GM19452 (cell line): Measurements from ENCODE around the gene PCCA.

Experiments used
- ATAC-seq: cut with Tn5 transposase; IDR thresholded peaks from one replicate; pipeline ENCODE4 v1.9.1; 2021; ENCODE audit not compliant: unreplicated experiment

Gene PCCA

DNA sequence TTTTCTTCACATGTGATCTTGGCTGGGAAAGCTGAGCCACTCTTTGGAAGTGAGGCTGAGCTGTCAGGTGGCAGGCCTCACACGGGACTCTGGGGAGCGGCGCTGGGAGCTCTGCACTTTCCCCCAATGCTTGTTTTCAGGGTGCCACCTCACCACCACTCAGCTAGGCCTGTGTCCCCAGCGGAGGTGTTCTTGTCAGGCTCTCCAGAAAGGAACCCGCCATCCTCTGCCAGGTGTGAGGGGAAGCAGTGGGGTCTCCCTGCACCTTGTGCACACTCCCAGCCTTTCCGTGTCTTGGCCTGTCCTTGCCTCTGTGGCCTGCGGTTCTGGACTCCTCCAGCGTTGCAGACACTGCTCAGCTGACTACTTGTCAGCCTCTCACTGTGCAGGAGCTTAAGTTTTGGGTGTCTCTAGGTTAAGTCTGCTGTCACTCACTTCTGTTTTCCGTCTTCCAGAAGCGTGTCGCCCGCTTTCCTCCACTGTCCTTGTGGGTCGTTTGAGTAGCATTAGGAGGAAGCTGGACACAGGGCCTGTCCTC is 447.8 kb downstream of the PCCA start:
- ATAC-seq: no peak

DNA sequence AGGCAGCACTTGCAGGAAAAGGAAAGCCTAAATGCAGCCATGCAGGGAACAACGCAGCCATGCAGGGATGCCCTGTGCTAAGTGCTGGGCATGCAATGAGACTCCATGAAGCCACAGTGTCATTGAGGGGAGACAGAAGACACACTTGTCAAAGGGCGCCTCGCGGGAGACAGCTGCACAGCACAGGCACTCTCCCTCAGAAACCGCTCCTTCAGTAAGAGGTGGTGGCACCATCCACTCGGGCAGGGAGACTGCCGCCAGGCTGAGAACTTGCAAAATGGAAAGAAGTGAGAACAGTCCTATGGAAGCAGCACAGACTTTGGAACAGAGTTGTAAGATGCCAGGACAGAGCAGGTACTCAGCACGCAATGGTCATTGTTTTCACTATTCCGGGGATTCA is 448.6 kb downstream of the PCCA start:
- no peak for ATAC-seq

DNA sequence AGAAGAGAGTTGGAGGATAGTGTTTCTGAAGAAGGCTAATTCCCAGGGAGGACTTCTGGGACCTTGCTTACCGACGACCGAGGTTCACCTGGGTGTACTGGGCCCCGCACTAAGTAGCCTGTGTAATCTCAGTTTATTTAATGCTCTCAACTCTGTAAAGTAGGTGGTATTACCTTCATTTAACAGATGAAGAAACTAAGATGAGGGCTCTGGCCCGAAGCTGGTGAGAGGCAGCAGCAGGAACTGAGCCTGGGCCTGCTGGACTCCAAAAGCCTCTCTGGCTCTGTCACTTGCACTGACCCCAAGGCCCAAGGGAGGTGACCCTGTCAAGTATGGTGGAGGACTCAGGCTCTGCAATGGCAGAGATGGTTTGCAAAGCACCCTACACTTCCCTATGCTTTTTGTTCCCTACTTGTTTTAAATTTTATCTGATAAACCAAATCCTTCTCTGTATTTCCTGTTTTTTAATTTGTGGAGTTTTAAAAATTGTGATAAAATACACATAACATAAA is 449.1 kb downstream of the PCCA start:
- ATAC-seq: no peak

DNA sequence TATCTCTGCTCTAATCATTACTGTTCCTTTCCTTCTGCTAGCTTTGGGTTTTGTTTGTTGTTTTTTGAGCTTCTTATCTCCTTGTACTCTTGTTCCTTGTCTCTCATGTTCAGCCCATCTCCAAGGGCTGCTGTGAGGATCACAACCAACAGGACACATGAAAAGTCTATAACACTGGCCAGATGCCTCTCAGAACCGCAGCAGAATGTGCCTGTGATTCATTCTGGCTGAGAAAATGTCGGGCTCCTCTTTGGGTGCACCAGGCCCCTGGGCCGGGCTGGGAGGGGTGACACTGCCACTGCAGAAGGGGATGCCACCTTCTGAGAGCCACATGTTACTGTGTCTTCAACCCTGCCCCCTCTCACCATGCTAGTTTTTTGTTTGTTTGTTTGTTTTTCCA is 451.7 kb downstream of the PCCA start:
- no peak for ATAC-seq

DNA sequence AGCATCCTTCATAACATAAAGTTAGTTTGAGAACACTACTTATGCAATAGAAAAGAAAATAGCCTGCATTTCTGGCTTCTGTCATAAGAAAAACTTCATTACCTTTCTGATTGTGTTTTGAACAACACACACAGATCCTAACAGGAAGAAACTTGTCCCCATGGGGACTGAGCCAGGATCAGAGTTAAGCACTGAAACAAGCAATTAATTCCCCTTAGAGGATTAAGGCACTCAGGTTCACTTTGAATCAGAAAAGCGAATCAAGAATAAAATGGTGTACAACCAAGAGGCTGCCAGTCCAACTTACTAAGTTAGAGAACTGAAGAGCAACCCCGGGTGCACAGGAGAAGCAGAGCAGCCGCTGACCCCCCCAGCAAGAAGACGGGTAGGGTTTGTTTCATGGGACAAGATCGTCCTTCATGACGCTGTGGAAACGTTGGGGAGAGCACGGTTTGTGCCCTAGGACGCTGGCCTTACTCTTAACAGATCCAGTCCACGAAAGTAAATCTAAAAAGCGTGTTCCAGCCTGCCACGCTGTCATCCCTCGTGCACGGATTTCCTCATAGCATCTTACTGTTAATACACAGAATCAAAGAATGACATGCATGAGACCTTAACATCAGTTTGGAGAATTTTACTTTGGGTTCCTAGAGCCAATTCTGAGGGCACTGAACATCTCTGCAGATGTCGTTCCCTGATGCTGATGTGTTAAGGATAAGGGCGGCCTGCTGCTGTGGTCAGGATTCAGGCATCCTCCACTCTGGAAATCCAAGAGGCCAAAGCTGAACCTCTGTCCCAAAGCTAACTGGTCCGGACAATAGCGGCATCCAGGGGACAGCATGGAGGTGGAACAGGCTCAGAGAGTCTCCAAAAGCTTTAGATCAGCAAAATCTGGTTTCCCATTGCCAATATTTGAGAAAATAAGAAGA is 453.3 kb downstream of the PCCA start:
- no peak for ATAC-seq

DNA sequence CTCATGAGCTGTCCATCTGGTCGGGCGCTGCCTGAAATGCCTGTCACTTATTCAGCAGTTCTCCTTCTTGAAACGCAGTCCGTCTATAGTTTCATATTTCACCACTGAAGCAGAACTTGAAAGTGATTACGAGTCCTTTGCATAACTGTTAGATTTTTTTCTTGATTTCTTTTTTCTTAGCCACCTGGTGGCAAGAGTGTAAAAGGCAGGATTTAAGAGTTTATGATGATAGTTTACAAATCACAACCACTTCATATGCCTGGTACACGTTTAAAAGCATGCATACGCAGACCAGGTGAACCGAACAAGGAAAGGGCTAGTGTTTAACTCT is 453.9 kb downstream of the PCCA start:
- ATAC-seq: peak; percentile 89

DNA sequence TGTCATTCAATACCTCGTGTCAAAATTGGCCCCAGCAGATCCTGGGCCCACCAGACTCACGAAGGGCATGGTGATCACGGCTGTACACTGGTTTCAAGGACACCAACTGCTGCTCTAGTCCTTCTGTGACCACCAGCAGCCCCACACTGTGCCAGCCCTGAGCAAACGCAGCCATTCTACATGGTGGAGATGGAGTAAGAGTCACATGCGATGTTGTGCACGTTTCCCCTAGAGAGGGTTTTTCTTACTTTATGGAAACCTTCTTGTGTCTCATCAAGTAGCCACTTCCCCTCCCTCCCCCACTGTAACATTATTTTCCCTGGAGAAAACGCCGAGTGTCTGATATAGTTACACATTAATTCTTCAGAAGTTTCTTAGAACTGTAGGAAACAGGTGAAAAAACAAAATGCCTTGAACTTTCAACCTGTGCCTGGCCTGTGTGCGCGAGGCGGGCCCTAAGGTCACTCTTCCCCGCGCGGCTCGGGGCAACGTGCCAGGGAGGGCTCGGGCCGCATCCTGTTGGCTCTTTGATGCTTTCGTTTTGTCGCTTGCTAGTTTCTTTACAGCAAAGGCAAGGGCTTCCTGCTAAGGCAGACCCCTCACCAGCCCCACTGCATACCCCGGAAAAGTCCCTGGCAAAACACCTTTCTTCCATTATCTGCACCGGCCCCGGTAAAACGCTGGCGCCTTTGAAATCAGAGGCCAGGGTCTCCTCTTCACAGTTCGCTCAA is 455.1 kb downstream of the PCCA start:
- ATAC-seq: no peak

DNA sequence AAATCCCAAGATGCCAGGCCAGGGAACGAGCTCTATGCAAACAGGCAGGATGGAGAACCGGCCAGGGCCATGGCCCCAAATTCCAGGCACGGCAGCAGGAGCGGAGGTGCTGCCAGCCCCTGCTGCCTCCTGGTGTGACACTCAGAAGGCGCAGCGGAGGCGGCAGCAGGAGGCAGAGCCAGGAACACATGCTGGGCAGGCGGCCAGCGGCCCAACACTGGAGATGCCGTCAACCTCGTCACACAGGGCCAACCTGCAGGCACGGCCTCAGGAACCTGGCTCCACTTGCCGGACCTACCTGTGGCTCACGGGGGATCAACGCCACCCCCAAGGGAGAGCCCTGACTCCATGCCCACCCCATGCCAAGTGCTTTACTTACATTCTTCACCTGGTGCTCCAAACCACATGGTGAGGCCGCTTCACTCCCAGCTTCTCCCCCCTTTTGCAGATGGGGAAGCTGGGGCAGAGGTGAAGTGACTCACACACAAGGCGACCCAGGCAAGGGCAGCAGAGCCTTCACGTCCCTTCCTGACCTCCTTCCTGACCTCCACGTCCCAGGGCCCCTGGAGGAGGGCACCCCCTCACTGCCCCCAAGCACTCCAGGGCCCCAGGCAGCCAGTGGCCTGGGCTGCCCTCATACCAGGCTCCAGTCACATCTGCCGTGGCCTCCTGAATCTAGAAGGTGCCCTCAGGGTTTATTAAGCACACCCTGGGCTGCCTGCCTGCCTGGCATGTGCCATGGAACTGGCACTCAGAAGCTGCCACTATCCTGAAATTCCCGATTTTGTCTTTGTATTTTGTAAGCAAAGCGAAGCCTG is 456.2 kb downstream of the PCCA start:
- no peak for ATAC-seq

DNA sequence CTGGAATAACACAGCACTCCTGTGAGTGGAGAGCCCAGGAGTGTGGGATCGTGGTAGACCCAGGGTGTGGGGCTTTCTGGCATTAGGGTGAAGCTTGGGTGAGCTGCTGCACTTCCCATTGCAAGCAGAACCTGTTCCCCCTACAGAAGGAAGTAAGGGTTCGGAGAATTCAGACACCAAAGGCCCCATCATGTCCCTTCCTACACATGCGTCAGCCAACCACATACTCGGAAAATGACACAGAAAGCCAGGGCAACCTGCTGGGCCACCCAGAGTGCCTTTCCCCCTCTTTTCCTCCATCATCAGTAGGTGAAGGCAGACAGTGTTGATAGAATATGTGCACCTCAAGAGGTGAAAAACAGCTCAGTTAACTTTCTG is 456.8 kb downstream of the PCCA start:
- no peak for ATAC-seq

DNA sequence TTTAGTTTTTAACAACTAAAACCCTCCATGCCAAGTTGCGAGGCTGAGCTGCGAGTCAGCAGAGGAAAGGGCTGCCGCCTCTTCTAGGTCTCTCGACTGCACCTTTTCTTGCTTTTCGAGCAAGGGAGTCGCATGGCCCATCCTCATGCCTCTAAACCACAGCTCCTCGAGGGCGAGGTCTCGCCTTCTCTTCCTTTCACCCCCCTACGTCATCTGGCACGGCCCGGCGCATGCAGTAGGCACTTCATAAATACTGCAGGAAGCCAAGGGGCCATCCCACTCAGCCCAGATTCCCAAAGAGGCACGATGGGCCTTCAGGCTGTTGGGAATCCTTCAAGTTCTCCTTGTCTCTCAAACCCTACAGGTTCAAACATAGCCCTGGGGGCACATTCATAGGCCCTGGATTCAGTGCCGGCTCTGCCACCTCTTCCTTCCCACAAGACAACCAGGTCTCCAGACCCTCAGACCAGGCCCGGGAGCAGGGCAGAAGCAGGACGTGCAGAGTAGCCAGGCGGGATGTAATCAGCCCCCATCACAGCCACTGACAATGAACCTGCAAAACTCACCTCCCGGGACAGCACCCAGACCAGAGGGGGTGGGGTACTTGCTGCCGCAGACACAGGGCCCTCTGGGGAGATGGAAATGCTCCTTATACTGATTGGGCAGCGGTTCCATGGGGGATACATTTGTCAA is 458.0 kb downstream of the PCCA start:
- no peak for ATAC-seq

DNA sequence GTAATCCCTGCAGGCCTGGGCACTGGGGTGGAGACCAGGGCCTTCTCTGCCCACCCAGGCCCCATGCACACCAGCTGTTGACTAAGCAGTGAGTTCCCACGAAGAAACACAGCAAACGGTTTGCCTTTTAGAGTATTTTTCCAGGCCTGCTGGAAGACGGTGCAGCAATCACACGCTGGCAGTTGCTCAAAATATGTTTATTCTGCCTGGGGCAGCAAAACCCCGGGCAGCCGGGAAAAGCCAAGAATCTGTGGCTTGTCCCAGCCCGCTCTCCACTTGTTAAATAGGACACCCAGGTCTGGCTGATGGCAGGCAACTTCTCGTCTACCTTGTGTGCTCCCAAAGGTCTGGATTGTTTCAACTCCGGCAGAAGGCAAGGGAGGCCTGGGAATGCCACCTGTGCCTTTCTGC is 458.9 kb downstream of the PCCA start:
- ATAC-seq: no peak

DNA sequence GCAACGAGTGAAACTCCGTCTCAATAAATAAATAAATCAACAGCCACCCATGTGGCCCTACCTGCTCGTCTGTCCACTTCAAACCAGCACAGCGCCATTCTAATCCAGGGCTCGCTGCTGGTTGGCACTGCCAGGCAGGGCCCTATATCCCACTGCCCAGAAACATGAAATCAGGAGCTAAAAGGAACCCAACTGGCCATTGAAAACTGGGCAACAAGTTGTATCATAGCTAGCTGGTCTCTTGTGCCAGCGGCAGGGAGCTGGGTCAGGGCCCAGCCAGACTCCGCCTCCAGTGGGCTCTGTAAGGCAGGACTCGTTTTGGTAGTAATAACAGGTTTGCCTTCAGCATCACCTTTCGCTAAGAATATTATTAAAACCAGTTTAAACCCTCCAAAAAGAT is 460.4 kb downstream of the PCCA start:
- ATAC-seq: no peak

DNA sequence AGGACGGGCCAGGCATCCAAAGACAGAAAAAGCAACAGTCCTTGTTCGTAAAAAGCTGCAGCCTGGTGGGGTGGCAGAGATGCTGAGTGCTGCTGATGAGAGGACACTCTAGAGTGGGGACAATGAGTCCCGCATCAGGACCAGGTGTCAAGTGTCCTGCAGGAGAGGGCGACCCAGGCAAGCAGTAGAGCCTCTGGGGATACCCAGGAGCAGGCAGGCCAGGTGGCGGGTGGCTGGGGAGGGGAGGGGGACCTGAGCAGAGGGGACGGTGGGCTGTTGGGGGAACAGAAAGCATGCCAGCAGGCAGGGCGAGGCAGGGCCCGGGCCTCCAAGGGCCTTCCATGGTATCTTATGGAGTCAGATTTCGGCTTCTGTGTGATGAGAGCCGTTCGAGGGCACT is 463.9 kb downstream of the PCCA start:
- ATAC-seq: no peak

DNA sequence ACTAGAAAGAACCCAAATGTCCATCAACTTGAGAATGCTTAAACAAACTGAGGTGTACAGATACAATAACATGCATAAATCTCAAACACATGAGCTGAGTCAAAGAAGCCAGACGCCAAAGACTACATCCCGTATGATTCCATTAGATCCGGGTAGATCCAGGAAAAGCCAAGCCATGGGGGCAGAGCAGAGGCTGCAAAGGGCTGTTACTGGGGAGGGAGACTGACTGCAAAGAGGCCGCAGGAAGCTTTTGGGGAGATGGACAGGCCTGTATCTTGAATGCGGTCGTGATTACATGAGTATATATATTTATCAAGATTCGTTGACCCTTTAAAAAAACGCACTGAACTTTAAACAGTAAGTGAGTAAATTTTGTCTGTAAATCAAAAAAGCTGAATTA is 471.0 kb downstream of the PCCA start:
- no peak for ATAC-seq

DNA sequence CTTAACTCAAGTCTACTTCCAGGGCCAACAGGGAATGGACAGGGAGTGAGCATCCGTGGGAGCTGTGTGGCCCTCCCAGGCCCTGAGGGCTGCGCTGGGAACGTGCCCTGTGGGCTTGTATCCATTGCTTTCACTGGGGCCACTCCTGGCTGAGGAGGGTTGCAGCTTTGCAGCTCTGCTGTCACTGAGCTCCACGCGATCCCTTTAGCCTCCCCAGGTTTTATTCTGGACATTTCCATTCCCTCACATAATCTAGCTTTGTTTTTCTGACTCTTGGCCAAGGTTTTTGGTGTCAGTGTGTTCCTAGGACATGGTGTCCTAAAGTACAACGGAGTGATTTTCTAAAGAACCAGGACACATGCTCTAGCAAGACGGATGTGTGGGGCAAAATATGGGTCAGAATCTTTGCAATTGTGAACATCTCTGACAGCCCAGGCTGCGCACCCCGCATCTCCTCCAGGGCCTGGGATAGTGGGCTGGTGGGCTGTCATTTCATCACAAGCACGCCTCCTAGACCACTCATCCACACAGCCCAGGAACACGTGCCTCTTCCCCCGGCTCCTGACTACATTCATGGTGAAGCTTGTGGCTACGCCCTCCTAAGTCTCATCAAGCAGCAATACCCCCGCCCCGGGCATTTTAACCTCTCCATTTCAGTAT is 471.7 kb downstream of the PCCA start:
- ATAC-seq: no peak

DNA sequence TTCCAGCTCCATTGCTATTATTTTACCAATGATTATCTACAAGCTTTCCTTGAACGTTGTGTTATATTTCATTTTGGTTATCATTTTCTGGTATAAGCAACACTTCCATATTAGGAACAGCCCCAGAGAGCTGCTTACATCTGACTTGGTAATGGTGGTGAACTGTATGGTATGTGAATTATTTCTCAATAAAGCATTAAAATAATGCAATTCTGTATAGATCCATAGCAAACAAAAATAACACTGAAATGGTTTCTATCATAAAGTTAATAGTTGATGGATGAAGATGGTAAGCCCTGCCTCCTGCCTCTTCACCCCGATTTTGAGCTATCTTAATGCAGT is 472.2 kb downstream of the PCCA start:
- no peak for ATAC-seq

DNA sequence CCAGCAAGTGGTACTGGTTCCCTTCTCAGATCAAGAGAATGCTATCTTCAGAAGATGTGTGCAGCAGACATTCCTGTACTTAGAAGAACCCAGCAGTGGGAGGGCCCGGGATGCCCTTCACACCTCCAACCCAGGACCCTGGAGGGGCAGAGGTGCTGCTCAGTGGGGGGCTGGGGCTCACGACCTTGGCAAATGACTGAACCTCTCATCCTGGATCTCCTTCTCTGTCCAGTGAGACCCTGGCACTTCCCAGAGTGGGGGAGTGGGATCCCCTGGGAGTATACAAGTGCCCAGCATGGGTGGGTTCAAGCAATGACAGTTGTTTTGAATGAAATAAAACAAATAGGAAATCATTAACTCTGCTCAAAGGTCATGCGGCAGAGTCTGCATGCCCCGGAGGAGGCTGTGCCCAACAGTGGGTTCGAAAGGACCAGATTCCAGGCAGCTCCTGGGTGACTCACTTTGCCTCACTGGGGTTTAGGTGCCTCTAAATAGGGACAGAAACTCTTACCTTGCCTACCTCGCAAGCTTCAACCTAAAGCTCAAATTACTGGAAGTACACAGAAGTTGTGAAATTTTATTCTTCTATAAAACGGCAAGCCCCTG is 472.8 kb downstream of the PCCA start:
- ATAC-seq: no peak

DNA sequence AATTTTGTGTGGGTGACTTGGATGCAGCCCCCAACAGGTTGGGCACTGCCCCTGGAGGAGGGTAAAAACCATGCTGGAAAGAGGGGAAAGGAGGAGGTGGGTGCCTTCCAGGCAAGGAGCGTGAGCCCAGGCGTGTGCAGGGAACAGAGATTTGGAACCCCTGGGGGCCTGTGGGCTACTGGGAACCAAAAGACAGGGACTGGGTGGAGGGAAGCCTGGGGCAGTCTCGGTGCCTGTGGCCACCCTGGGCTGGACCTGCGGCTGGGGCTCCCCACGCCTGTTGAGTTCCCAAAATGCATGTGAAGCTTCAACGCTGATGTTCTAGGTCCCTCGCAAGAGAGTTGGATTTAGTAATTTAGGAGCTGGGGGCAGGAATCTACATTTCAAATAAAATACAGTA is 474.9 kb downstream of the PCCA start:
- ATAC-seq: no peak

DNA sequence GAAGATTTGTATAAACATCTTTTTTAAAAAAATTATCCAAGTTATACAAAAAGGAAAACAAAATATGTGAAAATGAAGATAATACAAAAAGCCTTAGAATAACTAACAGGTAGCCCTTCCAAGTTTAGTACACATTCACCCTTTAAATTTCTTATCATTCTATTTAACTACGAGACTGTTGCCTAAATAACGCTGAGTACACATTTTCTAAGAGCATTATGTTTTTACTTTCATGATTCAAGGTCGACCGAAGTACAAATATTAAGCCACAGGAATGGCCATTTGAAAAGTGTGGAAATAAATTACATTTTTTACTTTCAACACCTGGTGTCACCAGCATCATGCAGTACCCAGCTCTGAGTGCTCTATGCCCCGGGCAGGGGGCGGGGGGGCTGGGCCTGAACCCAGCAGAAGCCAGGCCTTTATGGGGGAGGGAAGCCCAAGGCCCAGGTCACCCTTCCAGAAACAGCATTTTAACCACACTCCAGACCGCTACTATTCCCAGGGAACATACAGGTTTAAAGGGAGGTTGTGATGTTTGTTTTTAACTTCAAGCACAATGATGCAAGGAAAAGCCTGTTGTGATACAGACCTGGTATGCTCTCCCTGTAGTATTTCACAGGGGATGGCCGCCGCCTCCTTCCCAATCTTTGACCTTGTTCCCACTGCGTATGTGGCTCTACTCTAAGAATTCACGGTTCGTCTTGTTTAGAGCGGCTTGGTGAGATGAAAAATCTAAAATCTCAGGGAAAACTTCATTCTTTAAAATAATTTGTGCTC is 475.7 kb downstream of the PCCA start:
- no peak for ATAC-seq
